ENCODE measurements around the gene PAFAH1B1. TPM values are rescaled to one million over a fixed set of nuclear protein-coding genes. Genes with fewer than 3 reads are reported as not detected.

The PAFAH1B1 gene

Small RNA genes within 50 kb of the gene (small RNA-seq; reads per million reads assigned to genes)
- gene MIR6776 (ENCODE audit: low read depth) = not detected
- not detected for gene RN7SL608P (ENCODE audit: low read depth)

Measured in mesenchymal stem cell (in vitro differentiated cells and primary cell).